BE2C (cell line): ENCODE data around the gene MAN1C1.
"Not testable (repeated sequence)": the region's sequence is repeated elsewhere in the genome, so short reads cannot be mapped to it uniquely, and the experiment has no call there.

ENCODE experiments used
- DNase-seq: peaks from one replicate; pipeline ENCODE4 v3.0.0-alpha.2; 2020
- H3K27me3 ChIP-seq: fragments of 250-450 bp; sonication (Bioruptor Pico); 2 replicates; pipeline ENCODE4 v1.5.1; 2020; ENCODE audit warnings: mild to moderate bottlenecking
- H3K36me3 ChIP-seq: fragments of 250-450 bp; sonication (Bioruptor Pico); 2 replicates; pipeline ENCODE4 v1.5.1; 2020; ENCODE audit warnings: mild to moderate bottlenecking
- H3K4me1 ChIP-seq: fragments of 250-450 bp; sonication (Bioruptor Pico); 2 replicates; pipeline ENCODE4 v1.5.1; 2020
- H3K4me3 ChIP-seq: 2 replicates; pipeline ENCODE4 v1.5.1; 2011; ENCODE audit warnings: low read depth, low read length
- H3K9me3 ChIP-seq: fragments of 250-450 bp; sonication (Bioruptor Pico); 2 replicates; pipeline ENCODE4 v1.5.1; 2020
- TF ChIP-seq, protein P1 (sequence below): IDR thresholded peaks from 2 replicates; pipeline ENCODE4 v1.5.1; 2012; ENCODE audit warnings: mild to moderate bottlenecking, low read depth, low read length

The MAN1C1 gene

DNA sequence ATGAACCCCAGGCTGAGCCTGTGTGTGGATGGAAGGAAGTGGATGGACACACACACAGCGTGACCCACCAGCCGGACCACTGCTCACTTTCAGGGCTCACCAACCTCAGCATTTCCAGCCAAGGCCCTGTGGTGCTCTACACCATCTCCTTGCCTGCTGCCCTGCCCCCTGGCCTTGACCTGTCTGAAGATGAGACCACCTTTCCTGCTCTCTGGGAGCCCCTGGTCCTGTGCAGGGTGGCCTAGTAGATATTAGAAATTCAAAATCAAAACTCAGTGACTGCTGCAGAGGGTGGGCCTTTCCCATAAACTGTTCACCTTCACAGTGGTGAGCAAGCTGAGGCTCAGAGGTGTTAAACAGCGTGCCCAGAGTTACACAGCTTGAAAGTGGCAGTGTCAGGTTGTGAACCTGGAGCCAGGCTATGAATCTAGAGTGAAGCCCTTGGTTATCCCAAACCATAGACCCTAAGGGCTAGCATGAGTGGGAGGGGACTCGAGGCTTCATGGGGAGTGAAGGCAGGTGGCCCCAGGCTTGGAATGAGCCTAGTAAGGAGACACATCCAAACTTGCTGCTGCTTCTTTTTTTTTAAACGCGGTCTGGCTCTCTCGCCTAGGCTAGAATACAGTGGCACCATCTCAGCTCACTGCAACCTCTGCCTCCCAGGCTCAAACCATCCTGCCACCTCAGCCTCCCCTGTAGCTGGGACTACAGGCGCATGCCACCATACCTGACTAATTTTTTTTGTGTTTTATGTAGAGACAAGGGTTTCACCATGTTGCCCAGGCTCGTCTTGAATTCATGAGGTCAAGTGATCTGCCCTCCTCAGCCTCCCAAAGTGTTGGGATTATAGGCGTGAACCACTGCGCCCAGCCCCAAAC, 41.5 kb downstream of the MAN1C1 start:
- Histone ChIP-seq H3K4me3 (no peak overlapping the region), H3K4me1 (peaks cover 2% of the 10 kb centered on the region; the same call in 1 of the 2 replicates), H3K27me3 (no peaks in the 10 kb centered on the region), H3K9me3 (no peaks in the 10 kb centered on the region), H3K36me3 (no peaks in the 10 kb centered on the region)
- DNase-seq, result no peak
- TF ChIP-seq, protein P1, sequence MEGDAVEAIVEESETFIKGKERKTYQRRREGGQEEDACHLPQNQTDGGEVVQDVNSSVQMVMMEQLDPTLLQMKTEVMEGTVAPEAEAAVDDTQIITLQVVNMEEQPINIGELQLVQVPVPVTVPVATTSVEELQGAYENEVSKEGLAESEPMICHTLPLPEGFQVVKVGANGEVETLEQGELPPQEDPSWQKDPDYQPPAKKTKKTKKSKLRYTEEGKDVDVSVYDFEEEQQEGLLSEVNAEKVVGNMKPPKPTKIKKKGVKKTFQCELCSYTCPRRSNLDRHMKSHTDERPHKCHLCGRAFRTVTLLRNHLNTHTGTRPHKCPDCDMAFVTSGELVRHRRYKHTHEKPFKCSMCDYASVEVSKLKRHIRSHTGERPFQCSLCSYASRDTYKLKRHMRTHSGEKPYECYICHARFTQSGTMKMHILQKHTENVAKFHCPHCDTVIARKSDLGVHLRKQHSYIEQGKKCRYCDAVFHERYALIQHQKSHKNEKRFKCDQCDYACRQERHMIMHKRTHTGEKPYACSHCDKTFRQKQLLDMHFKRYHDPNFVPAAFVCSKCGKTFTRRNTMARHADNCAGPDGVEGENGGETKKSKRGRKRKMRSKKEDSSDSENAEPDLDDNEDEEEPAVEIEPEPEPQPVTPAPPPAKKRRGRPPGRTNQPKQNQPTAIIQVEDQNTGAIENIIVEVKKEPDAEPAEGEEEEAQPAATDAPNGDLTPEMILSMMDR, result no peak

DNA sequence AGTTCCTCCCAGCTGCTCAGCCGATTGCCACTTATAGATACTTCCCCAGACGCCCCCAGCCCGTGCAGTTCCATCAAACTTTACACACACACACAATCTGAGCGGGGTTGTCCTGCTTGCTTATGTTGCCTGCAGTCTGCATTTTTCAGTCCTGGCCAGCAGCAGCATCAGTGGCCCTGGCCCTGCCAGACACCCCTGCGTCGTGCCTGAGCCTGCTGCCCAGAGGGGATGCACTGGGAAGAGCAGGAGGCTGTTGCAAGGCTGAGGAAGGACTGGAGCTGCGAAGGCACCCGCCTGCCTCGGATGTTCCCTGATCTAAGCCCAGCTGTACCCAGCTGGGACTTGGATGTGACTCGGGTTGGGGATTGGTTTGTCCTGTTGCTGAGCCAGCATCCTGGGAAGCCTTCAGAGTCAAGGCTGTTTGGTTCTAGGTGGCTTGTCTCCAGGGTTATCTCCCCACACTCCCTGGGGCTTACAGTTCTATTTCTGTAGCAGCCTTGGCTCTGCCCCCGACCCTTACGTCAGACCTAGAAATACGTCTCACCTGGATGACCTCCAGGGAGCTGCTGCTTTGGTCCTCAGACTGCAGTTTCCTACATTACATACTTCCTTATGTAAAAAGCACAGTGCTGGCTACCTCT, 42.3 kb downstream of the MAN1C1 start:
- peaks cover 2% of the 10 kb centered on the region; the same call in 1 of the 2 replicates for H3K4me1 ChIP-seq
- no peaks in the 10 kb centered on the region for H3K36me3 ChIP-seq
- DNase-seq, result peak; percentile 55
- no peaks in the 10 kb centered on the region for H3K27me3 ChIP-seq
- H3K4me3 ChIP-seq, result no peak overlapping the region
- TF ChIP-seq, protein P1, result no peak
- H3K9me3 ChIP-seq, result no peaks in the 10 kb centered on the region

DNA sequence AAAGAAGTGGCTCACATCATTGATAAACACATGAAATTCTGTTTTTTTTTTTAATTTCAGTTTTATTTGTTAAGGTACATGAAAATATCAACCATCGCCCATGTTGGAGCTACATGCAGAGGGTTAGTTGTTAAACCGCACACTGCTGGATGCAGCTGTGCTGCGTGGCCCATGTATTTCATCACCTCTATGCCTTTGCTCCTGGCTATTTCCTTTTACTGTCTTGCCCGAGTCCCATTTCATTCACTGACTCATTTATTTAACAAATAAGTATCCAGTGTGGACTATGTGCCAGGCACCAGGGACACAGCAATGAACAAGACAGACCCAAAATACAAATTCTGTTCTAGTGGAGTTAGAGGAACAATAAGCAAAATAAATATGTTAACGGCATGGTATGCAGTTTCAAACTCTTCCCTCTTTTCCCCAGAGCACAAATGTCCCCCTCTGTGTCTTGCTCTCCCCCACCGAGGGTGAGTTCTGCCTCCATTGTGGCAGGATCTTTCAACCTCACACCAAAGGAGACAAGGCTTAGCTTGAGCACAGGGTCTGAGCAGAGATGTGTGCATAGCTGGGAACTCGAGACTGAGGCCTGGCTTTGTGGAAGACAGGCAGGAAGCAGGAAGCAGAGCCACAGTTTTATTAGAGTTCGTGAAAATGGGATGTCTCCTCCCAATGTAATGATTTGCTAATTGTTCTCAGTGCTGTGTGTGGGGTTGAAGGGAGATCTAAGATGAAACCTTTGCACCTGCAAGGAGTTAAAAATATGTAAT, 44.6 kb downstream of the MAN1C1 start:
- H3K27me3 ChIP-seq, result no peaks in the 10 kb centered on the region

DNA sequence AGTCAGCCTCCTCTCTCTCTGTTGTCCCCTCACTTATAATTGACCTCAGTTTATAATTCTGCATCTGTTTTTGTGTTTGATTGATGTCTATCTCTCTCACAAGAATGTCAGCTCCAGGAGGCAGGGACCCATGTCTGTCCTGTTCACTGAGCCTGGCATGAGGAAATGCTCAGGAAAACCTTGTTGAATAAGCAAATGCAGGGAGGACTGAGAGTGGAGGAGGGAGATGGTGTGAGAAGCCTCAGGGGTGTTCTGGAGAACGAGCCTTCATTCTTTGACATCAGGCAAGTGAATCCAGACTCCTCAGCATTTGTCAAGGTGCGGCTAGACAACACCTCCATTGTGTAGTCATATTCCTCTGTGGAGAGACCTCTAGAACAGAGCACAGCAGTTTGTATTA, 45.5 kb downstream of the MAN1C1 start:
- Histone ChIP-seq H3K27me3 (no peaks in the 10 kb centered on the region), H3K9me3 (no peaks in the 10 kb centered on the region), H3K4me1 (peaks cover 2% of the 10 kb centered on the region; the same call in 1 of the 2 replicates), H3K36me3 (no peaks in the 10 kb centered on the region), H3K4me3 (no peak overlapping the region)
- TF ChIP-seq, protein P1, result no peak
- DNase-seq, result no peak

More for the DNA sequence above, 44.6 kb downstream of the MAN1C1 start:
- no peak overlapping the region for H3K4me3 ChIP-seq
- H3K9me3 ChIP-seq, result no peaks in the 10 kb centered on the region
- TF ChIP-seq, protein P1, result no peak
- H3K4me1 ChIP-seq, result peaks cover 2% of the 10 kb centered on the region; the same call in 1 of the 2 replicates
- H3K36me3 ChIP-seq, result no peaks in the 10 kb centered on the region
- DNase-seq, result no peak

DNA sequence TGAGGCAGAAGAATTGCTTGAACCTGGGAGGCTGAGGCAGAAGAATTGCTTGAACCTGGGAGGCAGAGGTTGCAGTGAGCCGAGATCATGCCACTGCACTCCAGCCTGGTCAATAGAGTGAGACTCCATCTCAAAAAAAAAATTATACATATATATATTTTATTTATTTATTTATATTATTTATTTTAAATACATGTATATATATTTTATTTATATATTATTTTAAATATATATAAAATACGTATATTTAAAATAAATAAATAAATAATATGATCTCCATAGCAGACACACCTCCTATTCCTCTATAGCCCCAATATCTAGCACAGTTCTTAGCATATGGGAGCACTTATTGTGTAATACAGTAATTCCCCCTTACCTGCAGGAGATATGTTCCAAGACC, 46.4 kb downstream of the MAN1C1 start:
- H3K4me1 ChIP-seq, H3K9me3 ChIP-seq, H3K4me3 ChIP-seq, H3K36me3 ChIP-seq, DNase-seq, H3K27me3 ChIP-seq: not testable (repeated sequence)

DNA sequence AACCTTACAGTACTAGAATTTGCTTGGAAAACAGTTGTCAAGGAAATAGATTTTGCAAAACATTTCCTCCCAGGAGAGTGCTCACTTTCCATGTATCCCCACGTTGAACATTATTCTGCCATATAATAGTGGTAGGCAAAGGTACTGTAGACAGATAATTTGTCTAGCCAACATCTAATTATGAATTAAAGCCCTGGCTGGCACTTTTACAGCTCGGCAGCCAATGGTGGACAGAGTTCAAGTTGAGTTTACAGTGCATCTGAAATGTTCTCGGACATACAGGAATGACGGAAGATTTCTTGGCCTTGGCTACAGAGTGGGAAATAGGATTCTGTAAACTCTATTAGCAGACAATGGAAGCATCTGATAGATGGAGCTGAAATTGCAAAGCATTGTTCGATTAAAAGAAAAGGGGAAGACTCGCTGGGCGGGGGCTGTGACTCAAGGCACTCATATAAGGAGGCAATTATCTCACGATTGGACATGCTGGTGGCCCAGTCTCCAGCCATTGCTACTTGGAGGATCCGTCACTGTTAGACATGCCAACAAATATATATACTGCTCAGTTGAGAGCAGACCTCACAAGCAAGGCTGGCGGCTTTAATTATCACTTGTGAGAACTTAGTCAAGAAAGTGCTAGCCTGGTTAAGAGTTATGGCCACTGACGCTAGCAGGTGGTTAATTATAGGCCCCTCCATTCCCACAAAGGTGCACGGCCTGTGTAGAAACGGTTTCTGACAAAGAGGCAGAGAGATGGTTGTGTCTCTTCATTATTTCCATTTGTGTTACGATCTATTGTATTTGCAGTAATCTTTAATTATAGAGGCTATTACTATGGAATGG, 48.0 kb downstream of the MAN1C1 start:
- H3K9me3 ChIP-seq, result no peaks in the 10 kb centered on the region
- TF ChIP-seq, protein P1, result no peak
- no peaks in the 10 kb centered on the region for H3K4me1 ChIP-seq
- H3K4me3 ChIP-seq, result no peak overlapping the region
- DNase-seq, result no peak
- H3K27me3 ChIP-seq, result no peaks in the 10 kb centered on the region
- no peaks in the 10 kb centered on the region for H3K36me3 ChIP-seq
